RKO (cell line): ENCODE results near the gene EBP.

Experiments
- DNase-seq: peaks from one replicate; pipeline ENCODE4 v3.0.0-alpha.2; 2016; ENCODE audit warnings: low spot score

EBP gene

DNA sequence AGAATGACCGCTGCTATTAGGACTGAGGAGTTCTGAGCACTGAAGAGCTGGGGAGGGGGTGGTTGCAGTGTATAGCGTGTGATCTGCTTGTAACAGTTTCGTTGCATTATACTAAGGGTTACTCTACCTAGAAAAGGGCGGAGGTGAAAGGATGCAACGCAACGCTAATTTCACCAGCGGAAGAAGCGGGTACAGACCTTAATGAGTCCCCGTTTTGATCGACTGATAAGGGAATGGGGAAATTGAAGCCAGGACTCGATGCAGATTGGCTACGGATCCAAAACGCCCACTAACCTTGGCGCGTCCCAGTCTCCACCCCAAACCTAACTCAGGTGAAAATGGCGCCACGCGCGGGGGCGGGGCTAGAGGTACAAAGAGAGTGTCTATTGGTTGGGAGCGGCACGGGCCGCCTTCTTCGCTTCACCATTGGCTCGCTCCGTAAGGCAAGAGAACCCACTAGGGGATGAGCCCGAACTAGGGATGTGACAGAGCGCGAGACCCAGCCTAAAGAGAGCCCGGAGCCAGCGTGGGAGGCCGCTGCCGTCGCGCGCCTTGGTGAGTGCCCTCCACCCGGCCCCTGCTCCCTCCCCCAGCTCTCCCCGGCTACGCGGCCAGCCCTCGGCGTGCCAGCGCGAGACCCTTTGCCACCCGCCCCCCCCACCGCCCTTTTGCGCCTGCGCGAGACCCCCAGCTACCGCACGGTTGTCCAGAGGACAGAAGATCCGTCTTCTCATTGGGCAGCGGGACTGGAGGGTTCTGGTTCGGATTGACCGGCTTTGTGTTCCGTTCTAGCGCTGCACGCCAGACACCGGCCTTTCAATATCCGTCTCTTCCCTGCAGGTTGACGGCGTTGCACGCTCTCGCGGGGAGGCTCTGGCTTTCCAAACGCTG, at the start of gene EBP:
Gene EBP, plus strand, starts transcription at position 456 of the 891 bp plus-strand sequence. CDS start 1,964 bp downstream, outside the sequence.
- peak; percentile 91 for DNase-seq

DNA sequence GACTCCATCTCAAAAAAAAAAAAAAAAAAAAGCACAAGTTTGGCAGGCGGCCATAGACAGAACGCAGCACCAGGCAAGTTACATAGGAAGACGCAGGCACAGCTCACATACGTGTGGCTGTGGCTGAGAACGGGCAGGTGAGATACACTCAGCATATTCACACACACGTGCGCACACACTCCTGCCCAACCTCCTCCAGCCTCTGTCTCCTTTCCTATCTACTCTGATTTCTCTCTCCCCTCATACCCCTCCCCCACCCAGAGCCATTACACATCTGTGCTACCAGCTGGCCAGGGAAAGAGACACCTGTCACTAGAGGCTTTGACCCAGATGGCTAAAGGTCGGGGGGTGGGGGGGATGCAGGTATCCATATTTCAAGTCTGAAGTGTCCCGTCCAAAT, 49.4 kb upstream of the EBP start:
- DNase-seq: no peak

DNA sequence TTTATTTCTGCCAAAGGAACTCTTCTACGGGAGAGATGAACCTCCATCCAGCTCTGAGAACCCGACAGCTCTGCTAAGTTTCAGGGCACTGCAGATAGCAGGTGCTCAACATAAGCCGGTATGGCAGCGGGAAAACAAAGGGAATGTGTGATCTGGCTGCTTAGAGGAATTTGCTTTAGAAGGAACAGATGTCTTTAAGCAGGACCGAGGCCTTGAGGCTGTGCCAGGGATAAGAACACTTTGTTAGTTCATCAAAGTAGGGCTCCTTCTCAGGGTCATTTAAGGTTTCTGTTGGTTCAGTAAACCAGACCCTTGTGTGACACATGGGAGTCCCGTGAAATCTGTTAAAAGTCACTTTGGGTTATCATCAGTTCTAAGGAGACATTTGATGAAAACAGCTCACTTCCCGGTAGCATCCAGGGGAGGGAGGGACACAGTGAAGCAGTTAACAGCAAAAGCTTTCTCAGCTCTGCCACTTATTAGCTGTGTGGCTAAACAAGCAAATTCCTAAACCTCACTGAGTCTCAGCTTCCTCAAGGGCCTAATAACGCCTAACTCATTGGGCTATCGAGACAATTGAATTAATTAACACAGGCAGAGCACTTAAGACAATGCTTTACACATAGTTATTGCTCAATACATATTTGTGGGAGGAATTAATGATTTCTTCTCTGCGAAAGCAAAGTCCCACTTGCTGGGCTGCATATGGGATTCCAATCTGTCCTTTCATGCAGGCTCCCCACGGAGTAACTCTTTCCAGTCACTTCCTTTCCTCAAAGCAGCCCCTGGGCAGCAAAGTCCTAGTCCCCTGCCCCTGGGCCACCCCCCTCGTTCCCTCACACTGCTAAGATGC, 48.5 kb upstream of the EBP start:
- no peak for DNase-seq

DNA sequence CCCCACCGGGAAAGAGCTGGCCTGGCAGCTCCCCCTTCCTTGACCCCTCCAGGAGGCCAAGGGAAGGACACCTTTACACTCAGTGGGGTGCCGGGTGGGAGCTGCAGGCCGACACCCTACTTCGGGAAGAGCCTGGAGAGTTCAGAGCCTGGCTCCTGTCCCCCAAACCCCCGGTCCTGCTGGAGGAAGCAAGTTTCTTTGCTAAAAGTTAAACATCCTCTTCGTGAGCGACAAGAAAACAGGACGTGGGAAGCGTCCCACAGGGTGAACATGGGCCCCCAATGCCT, 48.0 kb upstream of the EBP start:
- DNase-seq: no peak

DNA sequence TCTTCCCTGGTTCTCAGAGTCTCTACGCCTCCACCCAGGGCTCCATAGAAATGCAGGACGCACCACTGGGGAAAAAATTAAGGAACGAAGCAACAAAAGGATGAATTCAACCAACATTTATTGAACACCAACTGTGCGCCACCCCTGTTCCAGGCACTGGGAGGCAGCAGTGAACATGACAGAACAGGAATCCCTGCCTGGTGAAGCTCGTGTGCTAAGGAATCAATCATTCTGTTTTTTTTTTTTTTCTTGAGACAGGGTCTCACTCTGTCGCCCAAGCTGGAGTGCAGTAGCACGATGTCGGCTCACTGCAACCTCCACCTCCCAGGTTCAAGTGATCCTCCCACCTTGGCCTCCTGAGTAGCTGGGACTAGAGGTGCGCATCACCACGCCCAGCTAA, 47.5 kb upstream of the EBP start:
- DNase-seq: peak; percentile 46

DNA sequence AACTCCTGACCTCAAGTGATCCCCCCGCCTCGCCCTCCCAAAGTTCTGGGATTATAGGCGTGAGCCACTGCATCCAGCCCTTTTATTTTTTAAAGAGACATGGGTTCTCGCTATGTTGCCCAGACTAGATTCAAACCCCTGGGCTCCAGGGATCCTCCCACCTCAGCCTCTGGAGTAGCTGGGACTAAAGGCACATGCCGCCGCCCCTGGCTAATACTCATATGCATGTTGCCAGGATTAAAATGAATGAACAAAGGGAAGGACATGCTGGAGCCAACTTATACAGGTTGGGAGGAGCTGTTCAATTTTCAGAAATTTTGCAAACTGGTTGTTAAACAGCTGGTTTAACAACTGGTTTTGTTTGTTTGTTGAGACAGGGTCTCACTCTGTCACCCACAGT, 47.0 kb upstream of the EBP start:
- DNase-seq: no peak

DNA sequence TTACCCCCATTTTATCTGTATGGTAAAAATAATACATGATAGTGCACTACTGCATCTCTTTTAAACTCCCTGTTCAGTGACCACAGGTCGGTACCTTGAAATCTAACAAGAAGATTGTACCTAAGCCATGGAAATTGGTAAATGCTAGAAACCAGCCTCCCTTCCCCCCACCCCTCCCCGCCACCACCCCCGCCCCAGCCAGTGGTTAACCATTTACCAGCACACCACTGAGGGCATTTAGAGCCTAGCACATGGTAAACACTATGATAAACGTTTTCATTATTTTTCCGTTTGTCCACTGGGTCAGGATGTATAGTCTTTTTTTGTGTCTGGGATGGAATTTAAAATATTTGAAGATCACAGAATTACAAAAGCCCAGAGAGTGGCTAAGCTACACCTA, 46.3 kb upstream of the EBP start:
- DNase-seq: peak; percentile 27

DNA sequence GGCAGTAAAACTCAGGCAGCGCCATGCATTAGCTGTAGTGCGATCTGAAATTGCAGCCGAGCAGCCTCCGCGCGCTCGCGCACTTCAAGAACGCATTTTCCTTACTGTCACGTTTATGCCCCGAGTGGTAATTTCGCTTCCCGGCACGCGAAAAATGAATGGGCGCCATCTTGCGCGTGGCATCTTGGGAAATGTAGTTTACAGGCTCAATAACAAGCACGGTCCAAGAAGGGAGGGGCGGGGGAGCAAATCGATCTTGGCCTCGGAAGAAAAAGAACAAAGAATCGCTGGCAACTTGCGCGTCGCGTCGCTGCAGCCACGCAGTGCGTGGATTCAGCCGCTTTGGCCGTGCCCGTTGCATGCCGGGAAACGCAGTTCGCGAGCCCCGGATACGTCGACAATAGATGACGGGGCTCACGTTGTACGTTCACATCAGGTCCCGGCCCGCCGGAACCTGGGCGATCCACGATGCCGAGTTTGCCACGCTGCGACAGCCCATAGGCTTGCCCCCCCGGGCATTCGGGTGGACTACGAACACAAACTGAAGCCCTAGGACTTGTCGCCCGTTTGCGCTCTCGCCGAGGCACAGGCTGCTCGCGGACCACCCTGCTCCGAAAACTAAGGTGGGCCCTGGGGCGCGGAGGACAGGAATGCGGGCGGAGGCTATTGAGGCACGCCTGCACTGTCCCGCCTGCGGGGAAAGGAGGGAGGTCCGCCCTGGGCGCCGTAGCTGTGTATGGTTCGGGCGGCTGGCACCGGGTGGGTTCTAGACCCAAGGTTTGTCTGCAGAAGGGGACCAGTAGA, 45.6 kb upstream of the EBP start, which contains the start of gene FTSJ1:
Gene FTSJ1, plus strand, starts transcription at position 426 of the 804 bp plus-strand sequence. CDS start 1,849 bp downstream, outside the sequence.
- DNase-seq: peak; percentile 88

DNA sequence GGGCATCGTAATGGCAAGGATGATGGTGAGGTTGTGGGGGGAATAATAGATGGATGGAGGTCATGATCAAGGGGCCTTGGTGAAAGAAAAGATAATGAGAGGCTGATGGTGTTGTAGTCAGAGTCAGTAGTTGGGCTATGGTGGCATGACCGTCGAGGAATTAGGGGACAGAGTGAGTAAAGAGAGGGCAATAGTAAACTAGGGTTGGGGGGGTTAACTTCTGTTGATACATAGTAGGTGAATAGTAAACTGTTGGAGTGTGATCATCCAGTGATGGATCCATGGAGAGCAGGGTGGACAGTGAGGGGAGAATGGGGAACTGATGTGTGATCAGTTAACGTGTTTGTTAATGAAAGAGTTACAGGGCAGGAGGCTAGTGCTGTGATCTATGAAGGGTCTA, 44.7 kb upstream of the EBP start:
- DNase-seq: no peak

DNA sequence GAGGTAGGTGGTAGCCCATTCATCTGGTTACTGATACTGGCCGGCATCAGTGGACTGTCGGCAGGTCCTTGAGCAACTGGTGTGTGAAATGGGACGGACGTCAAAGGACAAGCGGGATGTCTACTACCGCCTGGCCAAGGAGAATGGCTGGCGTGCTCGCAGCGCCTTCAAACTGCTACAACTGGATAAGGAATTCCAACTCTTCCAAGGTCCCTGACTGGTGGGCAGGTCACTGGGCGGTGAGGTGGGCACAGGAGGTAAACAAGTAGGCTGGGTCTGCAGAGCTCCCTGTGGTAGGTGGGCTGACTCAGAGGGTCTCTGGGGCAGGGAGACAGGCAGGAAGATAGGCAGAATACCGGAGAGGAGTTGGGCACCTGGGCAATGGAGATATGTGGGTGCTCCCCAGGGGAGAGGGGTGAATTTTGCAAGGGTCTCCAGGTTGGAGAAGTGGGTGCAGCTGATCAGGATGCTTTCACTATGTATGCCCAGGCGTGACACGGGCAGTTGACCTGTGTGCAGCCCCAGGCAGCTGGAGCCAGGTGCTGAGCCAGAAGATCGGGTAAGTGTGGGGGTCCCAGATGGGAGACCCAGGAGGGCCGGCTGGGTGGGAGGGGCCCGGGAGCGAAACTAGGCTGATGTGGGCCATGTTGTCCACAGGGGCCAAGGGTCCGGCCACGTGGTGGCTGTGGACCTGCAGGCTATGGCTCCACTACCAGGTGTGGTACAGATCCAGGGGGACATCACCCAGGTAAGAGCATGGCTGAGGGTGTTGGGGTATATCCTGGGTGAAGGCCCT, 43.5 kb upstream of the EBP start:
- DNase-seq: no peak

DNA sequence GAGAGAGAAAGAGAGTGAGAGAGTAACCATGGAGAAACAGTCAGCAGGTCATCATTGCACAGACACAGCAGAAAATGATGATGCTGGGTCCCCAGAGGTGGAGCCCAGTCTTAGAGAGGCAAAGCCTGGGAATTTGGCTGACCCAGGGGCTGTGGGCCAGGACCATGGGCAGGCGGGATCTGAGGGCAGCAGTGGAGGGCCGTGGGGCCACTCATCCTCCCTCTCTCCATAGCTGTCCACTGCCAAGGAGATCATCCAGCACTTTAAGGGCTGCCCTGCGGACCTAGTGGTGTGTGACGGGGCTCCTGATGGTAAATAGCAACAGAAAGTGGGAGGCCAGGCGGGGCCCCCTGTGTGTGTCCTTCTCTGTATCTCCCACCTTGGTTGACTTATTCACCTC, 42.8 kb upstream of the EBP start:
- DNase-seq: no peak

DNA sequence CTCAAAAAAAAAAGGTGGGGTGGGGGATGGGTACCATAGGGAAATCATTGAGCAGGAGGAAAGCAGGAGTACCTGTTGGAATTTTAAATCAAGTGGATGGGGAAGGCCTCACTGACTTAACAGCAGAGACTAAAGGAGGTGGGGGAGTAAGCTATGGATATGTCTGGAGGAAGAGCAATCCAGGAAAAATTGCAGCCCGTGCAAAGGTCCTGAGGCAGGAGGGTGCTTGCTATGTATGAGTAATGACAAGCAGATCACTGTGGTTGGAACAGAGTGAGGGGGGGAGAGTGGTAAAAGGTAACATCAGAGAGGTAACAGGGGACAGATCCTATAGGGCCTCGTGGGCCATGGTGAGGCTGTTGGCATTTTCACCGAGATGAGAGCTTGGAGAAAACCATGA, 41.5 kb upstream of the EBP start:
- no peak for DNase-seq

DNA sequence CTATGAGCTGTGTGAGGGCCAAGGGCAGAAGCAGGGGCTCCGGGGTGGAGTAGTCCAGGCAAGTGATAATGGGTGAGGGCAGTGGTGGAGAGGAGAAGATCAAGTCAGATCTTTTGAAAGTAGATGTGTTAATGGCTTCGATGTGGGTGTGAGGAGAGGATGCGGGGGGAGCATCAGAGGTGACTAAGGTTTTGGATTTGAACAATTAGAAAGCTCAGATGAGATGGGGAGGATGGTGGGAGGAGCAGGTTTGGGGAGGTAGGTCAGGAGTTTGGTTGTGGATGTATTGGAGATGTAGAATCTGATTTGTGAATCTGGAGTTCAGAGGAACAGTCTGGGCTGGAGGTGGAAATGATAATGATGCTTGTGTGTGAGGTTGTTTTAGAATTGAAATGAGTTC, 41.0 kb upstream of the EBP start:
- no peak for DNase-seq

DNA sequence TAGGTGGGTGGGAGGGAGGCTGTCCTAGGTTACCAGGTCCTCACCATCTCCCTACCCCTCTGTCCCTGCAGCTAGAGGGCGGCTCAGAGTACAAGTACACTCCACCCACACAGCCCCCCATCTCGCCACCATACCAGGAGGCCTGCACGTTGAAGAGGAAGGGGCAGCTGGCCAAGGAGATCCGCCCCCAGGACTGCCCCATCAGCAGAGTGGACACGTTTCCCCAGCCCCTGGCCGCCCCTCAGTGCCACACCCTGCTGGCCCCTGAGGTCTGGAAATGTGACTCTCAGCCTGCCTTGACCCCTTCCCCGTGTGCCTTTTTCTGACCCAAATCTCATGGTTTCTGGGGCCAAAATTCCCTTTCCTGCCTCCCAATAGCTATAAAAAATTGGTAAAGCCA, 39.1 kb upstream of the EBP start:
- DNase-seq: no peak

DNA sequence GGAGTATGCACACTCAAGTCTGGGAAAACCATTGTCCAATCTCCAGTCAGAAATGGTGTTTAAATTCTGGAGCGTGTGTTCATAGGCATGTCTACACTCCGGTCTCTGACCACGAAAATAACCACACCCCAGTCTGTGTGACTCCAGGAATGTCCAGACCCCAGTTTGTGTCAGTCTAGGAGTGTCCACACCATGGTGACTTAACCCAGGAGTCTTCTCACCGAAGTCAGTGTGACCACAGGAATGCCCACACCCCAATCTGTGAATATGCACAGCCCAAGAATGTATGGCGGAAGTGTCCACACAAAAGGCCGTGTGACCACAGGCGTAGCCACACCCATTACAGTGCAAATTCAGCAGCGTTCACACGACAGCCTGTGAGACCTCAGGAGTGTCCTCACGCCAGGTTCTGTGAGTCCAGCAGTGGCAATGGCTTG, 34.2 kb upstream of the EBP start:
- no peak for DNase-seq

DNA sequence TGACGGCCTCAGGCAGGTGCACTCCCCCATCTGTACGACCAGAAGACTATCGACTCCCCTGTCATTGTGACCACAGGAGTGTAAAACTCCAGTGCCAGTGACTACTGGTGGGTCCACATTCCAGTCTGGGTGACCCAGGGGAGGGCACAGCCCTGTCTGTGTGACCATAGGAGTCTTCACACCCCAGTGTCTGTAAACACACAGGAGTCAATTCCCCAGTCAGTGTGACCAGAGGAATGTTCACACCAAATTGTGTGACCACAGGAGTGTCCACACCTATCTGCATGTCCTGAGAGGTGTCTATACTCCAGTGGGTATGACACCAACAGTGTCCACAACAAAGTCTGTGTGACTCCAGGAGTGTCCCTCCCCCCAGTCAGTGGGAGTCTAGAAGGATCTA, 33.6 kb upstream of the EBP start:
- DNase-seq: no peak

DNA sequence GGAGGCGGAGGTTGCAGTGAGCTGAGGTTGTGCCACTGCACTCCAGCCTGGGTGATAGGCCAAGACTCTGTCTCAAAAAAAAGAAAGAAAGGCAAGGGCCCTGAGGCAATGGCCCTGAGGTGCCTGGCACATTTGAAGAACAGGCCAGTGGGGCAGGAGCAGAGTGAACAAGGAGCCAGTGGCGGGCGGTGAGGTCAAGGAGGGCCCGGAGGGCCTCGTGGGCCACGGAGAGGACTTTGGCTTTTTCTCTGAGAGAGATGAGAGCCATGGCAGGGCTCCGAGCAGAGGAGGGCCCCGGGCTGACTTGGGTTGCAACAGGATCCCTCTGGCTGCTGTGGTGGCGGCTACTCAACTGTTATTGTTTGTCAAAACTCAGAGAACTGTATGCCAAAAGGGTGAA, 32.3 kb upstream of the EBP start:
- no peak for DNase-seq

DNA sequence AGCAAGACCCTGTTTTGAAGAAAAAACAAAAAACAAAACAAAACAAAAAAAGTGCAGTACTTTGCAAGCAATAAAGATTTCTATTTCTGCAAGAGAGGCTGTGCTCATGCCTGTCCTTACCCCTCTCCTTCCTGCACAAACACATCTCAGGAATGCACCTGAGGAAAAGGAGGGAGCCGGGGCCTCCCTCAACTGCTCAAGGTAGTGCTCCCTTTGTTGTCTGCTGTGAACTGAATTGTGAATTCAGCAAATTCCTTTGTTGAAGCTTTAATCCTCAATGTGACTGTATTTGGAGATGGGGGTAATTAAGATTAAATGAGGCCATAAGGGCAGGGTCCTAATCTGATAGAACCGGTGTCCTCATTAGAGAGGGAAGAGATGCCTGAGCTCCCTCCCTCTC, 31.7 kb upstream of the EBP start:
- DNase-seq: no peak

DNA sequence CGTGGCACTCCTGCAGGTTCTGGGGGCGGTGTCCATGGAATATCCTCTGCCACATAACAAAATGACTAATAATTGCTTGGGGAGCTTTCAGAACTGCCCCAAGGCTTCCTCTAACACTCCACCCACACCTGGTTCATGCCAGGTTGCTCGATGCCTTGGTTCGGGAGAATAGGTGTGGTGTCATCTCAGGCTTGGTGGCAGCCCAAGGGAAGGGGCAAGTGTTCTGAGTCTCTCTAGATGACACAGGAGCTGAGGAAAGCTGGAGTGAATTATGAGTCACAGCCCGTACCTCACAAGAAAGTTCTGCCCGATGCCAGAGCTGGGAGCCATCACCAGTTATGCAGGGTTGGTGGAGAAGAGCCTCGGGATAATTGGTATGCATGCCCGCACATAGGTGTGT, 30.9 kb upstream of the EBP start:
- peak; percentile 8 for DNase-seq

DNA sequence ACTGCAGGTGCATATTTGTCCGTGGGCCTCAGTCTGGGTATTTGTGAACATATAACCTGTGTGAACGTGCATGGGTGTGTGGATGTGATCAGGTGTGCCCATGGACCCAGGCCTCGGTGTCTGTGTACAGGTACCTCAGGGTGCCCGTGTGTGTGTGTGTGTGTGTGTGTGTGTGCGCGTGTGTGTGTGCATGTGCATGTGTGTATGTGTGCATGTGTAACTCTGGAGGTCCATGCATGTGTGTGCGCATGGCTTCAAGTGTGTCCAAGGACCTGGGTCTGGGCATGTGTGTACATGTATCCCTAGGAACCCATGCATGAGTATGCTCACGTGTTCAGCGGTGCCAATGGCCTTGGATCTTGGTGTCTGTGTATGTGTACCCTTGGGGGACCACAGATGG, 29.8 kb upstream of the EBP start:
- no peak for DNase-seq

DNA sequence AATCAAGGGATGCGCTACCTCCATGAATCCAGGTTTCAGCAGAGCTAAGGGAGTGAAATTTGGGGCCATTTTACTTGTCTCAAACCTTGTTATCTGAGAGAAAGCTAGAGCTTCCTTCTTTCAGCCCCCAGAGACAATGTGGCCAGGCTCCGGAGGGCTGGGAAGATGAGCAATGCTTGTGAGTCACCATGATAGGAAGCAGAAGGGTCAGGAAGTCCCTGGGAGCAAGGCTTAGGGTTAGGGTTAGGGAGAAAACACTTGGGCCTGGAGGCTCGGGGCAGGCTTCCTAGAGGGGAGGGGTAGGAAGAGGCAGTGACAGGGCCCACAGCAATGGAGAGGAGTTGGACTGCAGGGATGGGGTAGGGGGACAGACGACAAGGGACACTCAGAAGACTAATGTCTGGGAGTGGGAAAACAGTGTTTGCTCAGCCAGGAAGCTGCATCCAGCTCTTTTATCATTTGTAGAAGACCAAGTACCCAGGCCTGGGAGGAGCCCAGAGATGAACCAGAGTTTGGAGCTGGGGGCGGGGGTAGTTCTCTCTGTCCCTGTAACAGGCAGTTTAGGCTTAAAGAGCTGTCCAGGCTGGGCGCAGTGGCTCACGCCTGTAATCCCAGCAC, 29.2 kb upstream of the EBP start:
- peak; percentile 24 for DNase-seq
